Measurements from ENCODE around the gene EFCAB6.

The EFCAB6 gene

GRCh38 chr22:43853328-43853931 lies 41.3 kb upstream of the EFCAB6 start:
- H3K27me3 Mint-ChIP-seq (ENCODE audit: low read depth, poor library complexity), result peaks cover 15% of the 10 kb centered on the region
- peaks cover 15% of the 10 kb centered on the region for H3K36me3 Mint-ChIP-seq (ENCODE audit: low read depth)
- H3K27ac Mint-ChIP-seq, result no peak overlapping the region
- H3K4me3 Mint-ChIP-seq, result no peak overlapping the region
- peaks cover 16% of the 10 kb centered on the region for H3K9me3 Mint-ChIP-seq
- no peak for TF ChIP-seq CTCF (IDR thresholded peaks at IDR 0.05)
- DNase-seq, result no peak
- peaks cover 19% of the 10 kb centered on the region for H3K4me1 Mint-ChIP-seq

GRCh38 chr22:43852573-43853327 lies 40.6 kb upstream of the EFCAB6 start:
- peaks cover 15% of the 10 kb centered on the region for H3K36me3 Mint-ChIP-seq (ENCODE audit: low read depth)
- peaks cover 25% of the 10 kb centered on the region for H3K4me1 Mint-ChIP-seq
- peaks cover 16% of the 10 kb centered on the region for H3K9me3 Mint-ChIP-seq
- no peak for TF ChIP-seq CTCF (IDR thresholded peaks at IDR 0.05)
- peak overlapping the region; percentile 10 for H3K27ac Mint-ChIP-seq
- no peak for DNase-seq
- peaks cover 14% of the 10 kb centered on the region for H3K27me3 Mint-ChIP-seq (ENCODE audit: low read depth, poor library complexity)
- no peak overlapping the region for H3K4me3 Mint-ChIP-seq

- no peak for TF ChIP-seq CTCF (IDR thresholded peaks at IDR 0.05)
- Mint-ChIP-seq H3K4me3 (no peak overlapping the region), H3K27me3 (ENCODE audit: low read depth, poor library complexity) (peaks cover 7% of the 10 kb centered on the region), H3K36me3 (ENCODE audit: low read depth) (peaks cover 9% of the 10 kb centered on the region), H3K4me1 (peaks cover 27% of the 10 kb centered on the region), H3K9me3 (peaks cover 9% of the 10 kb centered on the region), H3K27ac (peak overlapping the region; percentile 90)
- DNase-seq, result no peak
These were observed 39.8 kb upstream of the EFCAB6 start for GRCh38 chr22:43851979-43852307.

- H3K4me3 Mint-ChIP-seq, result no peak overlapping the region
- peak overlapping the region; percentile 90 for H3K27ac Mint-ChIP-seq
- TF ChIP-seq CTCF (IDR thresholded peaks at IDR 0.05), result no peak
- peaks cover 2% of the 10 kb centered on the region for H3K36me3 Mint-ChIP-seq (ENCODE audit: low read depth)
- H3K9me3 Mint-ChIP-seq, result peaks cover 2% of the 10 kb centered on the region
- peaks cover 7% of the 10 kb centered on the region for H3K27me3 Mint-ChIP-seq (ENCODE audit: low read depth, poor library complexity)
- no peak for DNase-seq
- peaks cover 32% of the 10 kb centered on the region for H3K4me1 Mint-ChIP-seq
These were observed 39.2 kb upstream of the EFCAB6 start for GRCh38 chr22:43851058-43851978.

GRCh38 chr22:43850529-43850928 lies 38.4 kb upstream of the EFCAB6 start:
- Mint-ChIP-seq H3K4me3 (no peak overlapping the region), H3K36me3 (ENCODE audit: low read depth) (no peaks in the 10 kb centered on the region), H3K27me3 (ENCODE audit: low read depth, poor library complexity) (peaks cover 5% of the 10 kb centered on the region), H3K4me1 (peaks cover 37% of the 10 kb centered on the region), H3K9me3 (no peaks in the 10 kb centered on the region), H3K27ac (no peak overlapping the region)
- TF ChIP-seq CTCF (IDR thresholded peaks at IDR 0.05), result no peak
- DNase-seq, result no peak

All from nephron progenitor cell (in vitro differentiated cells).